Measurements from ENCODE around the gene MVB12A. TPM values are rescaled to one million over a fixed set of nuclear protein-coding genes. Genes with fewer than 3 reads are reported as not detected.

Gene MVB12A
- total RNA-seq, 1 donor from 2014 or later = 41.0 TPM

GRCh38 chr19:17436094-17436873 is 16.4 kb downstream of the MVB12A start:
- Histone ChIP-seq H3K36me3 (ENCODE audit: insufficient read depth, low read length) (no peaks in the 10 kb centered on the region), H3K9ac (ENCODE audit: low read length) (no peak overlapping the region), H3K9me3 (ENCODE audit: insufficient read depth, low read depth, low read length) (peaks cover 2% of the 10 kb centered on the region), H4K20me1 (ENCODE audit: insufficient read depth, low read length) (no peaks in the 10 kb centered on the region), H3K27ac (ENCODE audit: low read depth, low read length) (no peak overlapping the region), H3K4me1 (ENCODE audit: insufficient read depth, low read length) (no peaks in the 10 kb centered on the region), H3K27me3 (ENCODE audit: insufficient read depth, low read length) (peaks cover 2% of the 10 kb centered on the region), H2AFZ (ENCODE audit: low read depth, low read length) (no peak overlapping the region), H3K4me3 (ENCODE audit: insufficient read depth, low read depth, low read length) (no peak overlapping the region), H3K79me2 (ENCODE audit: insufficient read depth, low read length) (no peaks in the 10 kb centered on the region), H3K4me2 (ENCODE audit: low read length) (no peak overlapping the region)
- no peak for TF ChIP-seq EZH2 (IDR thresholded peaks at IDR 0.05; ENCODE audit: insufficient read depth, low read length)
- TF ChIP-seq, protein P1, sequence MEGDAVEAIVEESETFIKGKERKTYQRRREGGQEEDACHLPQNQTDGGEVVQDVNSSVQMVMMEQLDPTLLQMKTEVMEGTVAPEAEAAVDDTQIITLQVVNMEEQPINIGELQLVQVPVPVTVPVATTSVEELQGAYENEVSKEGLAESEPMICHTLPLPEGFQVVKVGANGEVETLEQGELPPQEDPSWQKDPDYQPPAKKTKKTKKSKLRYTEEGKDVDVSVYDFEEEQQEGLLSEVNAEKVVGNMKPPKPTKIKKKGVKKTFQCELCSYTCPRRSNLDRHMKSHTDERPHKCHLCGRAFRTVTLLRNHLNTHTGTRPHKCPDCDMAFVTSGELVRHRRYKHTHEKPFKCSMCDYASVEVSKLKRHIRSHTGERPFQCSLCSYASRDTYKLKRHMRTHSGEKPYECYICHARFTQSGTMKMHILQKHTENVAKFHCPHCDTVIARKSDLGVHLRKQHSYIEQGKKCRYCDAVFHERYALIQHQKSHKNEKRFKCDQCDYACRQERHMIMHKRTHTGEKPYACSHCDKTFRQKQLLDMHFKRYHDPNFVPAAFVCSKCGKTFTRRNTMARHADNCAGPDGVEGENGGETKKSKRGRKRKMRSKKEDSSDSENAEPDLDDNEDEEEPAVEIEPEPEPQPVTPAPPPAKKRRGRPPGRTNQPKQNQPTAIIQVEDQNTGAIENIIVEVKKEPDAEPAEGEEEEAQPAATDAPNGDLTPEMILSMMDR (IDR thresholded peaks at IDR 0.05; ENCODE audit: insufficient read depth, low read depth, low read length) = no peak
- no peak for FAIRE-seq
- Mint-ChIP-seq H3K36me3 (ENCODE audit: low read depth, unreplicated experiment) (no peaks in the 10 kb centered on the region), H3K4me3 (ENCODE audit: unreplicated experiment) (no peak overlapping the region), H3K27ac (ENCODE audit: unreplicated experiment) (no peak overlapping the region), H3K9me3 (ENCODE audit: unreplicated experiment) (no peaks in the 10 kb centered on the region), H3K4me1 (ENCODE audit: low read depth, unreplicated experiment) (no peaks in the 10 kb centered on the region), H3K27me3 (ENCODE audit: low read depth, unreplicated experiment) (peaks cover 6% of the 10 kb centered on the region)
- no peak for DNase-seq (ENCODE audit: low read depth)

DNA sequence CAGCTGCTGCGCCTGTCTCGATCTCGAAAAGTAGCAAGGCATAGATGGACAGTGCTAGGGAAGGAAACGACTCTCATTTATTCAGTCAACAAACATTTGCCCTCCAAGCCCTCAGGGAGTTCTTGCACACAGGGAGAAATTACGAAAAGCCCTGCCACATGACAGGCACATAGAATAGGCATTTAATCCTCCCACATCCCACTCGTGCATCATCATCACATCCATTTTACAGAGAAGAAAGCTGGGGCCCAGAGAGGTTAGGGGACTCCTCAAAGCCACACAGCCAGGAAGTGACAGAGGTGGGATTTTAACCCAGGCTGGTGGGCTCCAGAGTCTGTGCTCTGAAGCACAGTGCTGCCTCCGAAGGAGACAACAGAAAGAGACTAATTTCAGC is 17.0 kb downstream of the MVB12A start:
- Histone ChIP-seq H3K79me2 (ENCODE audit: insufficient read depth, low read length) (no peaks in the 10 kb centered on the region), H3K4me1 (ENCODE audit: insufficient read depth, low read length) (no peaks in the 10 kb centered on the region), H3K9me3 (ENCODE audit: insufficient read depth, low read depth, low read length) (peaks cover 2% of the 10 kb centered on the region), H3K27ac (ENCODE audit: low read depth, low read length) (no peak overlapping the region), H3K36me3 (ENCODE audit: insufficient read depth, low read length) (no peaks in the 10 kb centered on the region), H3K27me3 (ENCODE audit: insufficient read depth, low read length) (peaks cover 2% of the 10 kb centered on the region), H3K4me2 (ENCODE audit: low read length) (no peak overlapping the region), H3K4me3 (ENCODE audit: insufficient read depth, low read depth, low read length) (no peak overlapping the region), H2AFZ (ENCODE audit: low read depth, low read length) (no peak overlapping the region), H4K20me1 (ENCODE audit: insufficient read depth, low read length) (no peaks in the 10 kb centered on the region), H3K9ac (ENCODE audit: low read length) (no peak overlapping the region)
- Mint-ChIP-seq H3K4me1 (ENCODE audit: low read depth, unreplicated experiment) (peaks cover 5% of the 10 kb centered on the region), H3K36me3 (ENCODE audit: low read depth, unreplicated experiment) (peaks cover 3% of the 10 kb centered on the region), H3K4me3 (ENCODE audit: unreplicated experiment) (no peak overlapping the region), H3K27me3 (ENCODE audit: low read depth, unreplicated experiment) (peaks cover 6% of the 10 kb centered on the region), H3K27ac (ENCODE audit: unreplicated experiment) (peak overlapping the region; percentile 26), H3K9me3 (ENCODE audit: unreplicated experiment) (no peaks in the 10 kb centered on the region)
- DNase-seq (ENCODE audit: low read depth) (no peak), FAIRE-seq (no peak)
- TF ChIP-seq, protein P1 (IDR thresholded peaks at IDR 0.05; ENCODE audit: insufficient read depth, low read depth, low read length) = no peak
- TF ChIP-seq EZH2 (IDR thresholded peaks at IDR 0.05; ENCODE audit: insufficient read depth, low read length) = no peak
